ENCODE results near the gene AFF1.
"Not testable (repeated sequence)": the region's sequence is repeated elsewhere in the genome, so short reads cannot be mapped to it uniquely, and the experiment has no call there.

Gene AFF1

DNA sequence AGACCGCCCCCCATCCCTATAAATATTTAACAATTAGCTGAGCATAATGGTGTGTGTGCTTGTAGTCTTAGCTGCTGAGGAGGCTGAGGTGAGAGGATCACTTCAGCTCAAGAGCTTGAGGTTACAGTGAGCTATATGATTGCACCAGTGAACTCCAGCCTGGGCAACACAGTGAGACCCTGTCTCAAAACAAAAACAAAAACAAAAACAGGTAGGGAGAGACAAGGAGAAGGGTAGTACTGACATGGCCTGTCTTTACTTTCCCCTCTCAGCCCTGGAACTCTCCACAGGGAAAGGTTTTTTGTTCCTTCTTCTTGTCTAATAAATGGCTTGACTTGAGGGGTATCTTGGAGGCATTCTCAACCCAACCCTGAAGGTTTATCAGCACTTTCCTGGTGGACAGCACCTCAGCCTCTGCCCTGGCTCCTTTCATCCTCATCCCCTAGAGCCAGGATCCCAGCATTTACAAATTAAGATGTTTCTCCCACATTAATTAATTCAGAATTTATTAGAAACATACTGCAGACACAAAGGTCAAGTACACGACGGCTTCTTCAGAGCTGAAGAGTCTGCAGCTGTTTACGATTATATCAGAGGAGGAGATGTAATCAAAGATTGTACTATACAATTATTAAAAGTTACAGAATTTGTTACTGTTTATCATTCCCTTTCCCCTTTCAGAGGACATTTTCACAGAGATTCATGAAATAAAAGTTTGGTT, 131.8 kb downstream of the AFF1 start:
- no peak for DNase-seq

DNA sequence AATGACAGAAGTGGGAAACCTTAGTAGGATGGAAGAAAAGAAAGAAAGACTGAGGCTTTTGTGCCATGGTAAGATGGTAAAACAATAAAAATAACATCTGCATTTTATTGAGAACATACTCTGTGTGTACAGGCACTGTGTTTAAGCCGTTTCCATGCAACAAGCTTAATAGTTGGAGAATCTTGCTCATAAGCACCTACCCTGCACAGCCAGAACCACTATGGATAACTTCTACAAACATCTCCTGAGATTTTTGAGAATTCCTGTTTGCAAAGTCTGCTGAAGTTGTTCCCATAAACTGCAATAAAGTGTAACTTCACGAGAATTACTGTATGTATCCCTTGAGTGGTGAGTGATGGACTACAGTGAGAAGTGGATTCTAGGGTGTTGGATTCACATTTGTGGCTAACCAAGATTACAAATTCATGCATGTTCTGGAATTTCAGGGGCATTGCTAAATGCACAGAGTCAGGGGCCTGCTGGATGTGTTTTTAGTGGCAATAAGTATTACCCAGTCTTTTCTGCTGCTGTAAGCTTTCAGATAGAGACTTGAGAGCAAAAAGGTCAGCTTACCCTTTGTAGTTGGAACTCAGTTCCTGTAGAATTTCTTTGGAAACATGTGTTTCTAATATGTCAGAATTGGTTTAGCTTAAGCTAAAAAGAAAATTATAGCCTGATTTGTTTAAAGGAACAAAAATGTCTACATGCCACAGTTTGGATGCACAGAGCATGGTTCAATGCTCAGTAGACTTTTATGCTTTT, 132.5 kb downstream of the AFF1 start:
- DNase-seq = no peak

- no peak for DNase-seq
Observed at GRCh38 chr4:87068583-87069021, 133.8 kb downstream of the AFF1 start.

GRCh38 chr4:87069037-87069742, 134.4 kb downstream of the AFF1 start:
- DNase-seq = no peak

DNA sequence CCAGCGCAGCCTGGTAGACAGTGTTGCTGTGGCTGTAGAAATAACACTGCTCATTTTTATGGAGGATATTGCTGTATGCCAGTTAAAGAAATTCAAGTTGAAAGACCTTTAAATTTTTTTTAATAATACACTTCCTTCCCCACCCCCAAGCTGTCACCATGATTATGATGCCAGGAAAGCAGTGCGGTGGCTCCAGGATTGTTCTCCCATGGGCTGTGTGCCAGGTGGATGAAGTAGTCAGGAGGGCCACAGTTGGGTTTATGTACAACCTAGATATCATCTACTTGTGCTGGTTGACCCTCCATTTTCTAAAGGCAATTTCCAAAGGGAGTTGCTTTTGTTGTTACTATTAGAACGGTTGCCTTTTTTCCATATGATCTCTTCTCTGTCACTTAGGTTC, 136.6 kb downstream of the AFF1 start:
- DNase-seq = no peak

GRCh38 chr4:87072545-87072944, 137.7 kb downstream of the AFF1 start:
- not testable (repeated sequence) for DNase-seq

- peak; percentile 44 to 50 for DNase-seq
Observed at GRCh38 chr4:87073199-87074120, 138.6 kb downstream of the AFF1 start.

- DNase-seq = no peak
Observed at GRCh38 chr4:87074121-87074488, 139.3 kb downstream of the AFF1 start.

DNA sequence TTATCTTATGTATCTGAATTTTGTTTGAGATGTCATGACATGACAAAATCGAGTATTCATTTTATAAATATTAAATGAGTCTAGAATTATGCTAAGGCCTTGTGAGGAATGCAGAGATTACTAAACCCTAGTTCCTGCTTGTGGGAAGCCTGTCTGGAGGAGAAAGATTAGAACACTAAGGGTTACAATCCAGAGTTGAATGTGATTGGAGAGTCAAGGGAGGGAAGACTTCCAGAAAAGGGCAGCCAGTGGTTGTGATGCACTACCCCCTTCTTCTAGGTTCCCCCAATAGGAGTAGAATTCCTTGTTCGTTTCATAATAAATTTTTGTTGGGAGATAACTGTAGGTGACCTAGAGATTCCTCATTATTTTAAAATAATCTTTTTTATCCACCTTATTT, 141.1 kb downstream of the AFF1 start:
- DNase-seq = no peak

DNA sequence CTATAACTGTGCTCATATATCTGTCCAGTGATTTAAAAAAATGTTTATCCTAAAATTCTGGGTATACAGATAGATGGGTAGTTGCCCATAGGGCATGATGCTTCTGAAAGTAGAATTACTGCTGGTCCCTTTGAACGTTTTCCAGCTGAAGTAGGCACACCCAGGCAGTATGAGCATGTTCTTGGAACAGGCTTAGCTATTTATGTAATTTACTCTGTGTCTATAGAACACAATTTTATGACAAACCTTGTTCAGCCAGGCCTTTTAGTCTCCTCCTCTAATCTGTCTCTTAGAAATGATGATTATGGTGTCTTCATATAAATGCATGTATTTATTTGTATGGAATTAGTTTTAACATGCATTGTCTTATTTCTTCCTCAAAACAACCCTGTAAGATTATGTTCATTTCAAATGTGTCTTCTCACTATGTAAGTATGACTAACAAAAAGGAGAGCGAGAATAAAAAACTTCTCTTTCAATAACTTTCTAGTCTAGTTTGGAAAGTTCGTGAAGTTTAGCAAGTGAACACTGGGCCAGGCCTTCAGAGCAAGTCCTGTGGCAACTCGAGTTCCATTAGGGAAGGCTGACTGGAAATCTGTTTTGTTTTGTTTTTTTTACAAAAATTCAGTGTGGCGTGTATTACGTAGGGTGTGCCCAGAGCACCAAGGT, 142.0 kb downstream of the AFF1 start:
- DNase-seq = no peak

DNA sequence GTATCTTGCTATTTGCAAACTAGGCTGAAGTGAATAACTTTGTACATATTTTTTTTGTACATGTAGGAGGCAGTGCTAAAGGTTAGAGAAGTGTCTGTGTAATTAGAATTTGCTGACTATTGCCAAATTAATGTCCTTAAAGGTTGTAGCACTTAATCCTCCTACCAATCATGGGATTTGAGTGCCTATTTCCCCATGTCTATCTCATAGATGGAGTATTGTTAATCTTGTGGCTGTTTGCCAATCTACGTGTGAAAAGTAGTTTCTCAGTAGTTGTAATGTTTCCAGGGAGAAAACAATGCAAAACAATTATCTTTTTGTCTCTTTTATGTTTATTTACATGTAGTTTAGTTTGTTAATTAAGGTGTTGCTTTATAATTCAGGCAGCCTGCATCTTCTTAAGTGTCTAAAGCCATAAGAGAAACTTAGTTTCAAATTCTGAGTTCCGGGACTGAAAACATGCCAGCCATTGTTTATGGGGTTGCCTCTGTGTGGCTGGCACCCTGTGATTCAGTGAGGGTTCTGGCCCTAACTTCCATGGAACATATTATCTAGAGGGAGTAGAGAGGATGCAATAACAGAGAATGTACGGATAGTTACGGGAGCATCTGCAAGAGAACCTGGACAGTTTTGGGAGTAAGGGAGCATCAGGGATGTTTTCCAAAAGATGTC, 143.2 kb downstream of the AFF1 start:
- DNase-seq = no peak

DNA sequence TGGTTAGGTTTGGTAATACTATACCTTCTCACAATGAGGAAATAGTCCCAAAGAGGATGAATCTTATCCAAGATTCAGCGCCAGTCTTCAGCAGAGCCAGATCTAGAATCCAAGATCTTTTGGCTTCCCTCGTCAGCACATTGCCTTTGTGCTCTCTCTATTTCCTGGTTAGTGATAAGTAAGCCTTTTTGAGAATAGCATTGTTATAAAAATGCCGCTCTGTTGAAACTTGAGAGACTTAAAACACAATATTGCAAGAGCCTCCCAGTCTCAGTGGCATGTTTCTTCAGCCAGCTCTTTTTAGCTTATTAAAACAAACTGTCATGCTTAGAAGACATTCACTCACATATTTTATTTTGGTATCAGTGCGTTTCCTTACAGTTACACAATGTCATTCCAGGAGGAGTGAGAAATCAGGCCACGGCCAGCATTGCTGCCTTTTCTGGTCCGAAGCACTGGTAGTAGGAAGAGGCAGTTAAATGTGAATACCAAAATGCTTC, 144.2 kb downstream of the AFF1 start:
- DNase-seq = no peak

DNA sequence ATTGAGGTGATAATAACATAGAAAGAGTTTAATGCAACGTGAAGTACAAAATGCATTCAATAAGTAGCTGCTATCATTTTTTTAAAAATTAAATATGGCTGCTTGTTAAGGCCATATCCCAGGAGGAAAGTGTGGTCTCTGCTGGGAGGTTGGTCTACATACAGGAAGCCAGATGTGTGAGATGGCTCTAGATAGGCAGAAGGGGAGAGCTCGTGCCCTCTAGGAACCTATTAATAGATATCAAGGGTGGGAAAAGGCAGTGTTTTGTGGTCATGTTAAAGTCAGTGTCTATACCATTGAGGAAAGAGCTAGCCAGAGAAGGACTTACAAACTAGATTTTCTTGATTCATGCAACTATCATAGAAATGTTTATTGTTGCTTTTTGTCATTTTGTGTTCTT, 145.2 kb downstream of the AFF1 start:
- no peak for DNase-seq

DNA sequence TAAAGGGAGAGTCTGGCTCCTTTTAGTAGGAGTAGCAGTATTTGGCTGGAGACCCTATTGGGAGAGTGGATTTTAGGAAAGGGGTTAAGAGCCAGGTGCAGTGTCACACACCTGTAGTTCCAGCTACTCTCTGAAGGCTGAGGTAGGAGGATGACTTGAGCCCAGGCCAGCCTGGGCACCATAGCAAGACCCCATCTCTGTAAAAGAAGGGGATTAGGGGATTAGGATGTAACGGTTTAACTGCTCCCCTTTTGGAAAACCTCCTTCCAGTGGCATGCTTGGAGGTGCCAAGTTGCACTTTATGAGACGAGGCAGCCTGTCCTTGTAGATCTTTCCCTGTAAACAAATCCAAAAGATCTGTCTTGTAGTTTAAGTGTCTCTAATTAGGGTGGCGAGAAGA, 145.7 kb downstream of the AFF1 start:
- DNase-seq = no peak

GRCh38 chr4:87081826-87082225, 147.0 kb downstream of the AFF1 start:
- DNase-seq = no peak

DNA sequence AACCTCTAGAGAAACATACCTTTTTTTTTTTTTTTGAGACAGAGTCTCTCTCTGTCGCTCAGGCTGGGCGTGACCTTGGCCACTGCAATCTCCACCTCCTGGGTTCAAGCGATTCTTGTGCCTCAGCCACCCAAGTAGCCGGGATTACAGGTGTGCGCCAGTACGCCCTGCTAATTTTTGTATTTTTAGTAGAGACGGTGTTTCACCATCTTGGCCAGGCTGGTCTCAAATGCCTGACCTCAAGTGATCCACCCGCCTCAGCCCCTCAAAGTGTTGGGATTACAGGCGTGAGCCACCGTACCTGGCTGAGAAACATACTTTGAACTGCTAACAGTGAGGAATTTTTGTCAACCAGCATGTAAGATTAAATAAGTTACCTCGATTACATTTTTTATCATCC, 150.9 kb downstream of the AFF1 start:
- not testable (repeated sequence) for DNase-seq

- DNase-seq = no peak
Observed at GRCh38 chr4:87086143-87086805, 151.5 kb downstream of the AFF1 start.

DNA sequence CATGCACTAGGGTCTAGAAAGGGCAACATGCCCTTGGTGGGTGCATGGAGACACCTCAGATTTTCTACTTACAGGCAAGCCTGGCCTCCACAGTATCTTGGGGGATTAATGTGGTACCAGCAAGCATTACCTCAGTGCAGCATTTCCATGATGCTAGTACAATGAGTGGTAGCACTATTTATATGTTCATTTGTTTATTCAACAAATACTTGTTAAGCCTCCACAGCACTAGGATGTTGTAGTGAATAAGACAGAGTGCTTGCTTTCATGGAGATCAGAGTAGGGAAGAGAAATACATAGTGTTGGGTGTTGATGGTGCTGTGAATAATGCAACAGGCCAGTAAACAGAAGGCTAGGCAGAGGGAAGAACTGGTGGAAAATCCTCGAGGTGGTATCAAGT, 152.2 kb downstream of the AFF1 start:
- no peak for DNase-seq

DNA sequence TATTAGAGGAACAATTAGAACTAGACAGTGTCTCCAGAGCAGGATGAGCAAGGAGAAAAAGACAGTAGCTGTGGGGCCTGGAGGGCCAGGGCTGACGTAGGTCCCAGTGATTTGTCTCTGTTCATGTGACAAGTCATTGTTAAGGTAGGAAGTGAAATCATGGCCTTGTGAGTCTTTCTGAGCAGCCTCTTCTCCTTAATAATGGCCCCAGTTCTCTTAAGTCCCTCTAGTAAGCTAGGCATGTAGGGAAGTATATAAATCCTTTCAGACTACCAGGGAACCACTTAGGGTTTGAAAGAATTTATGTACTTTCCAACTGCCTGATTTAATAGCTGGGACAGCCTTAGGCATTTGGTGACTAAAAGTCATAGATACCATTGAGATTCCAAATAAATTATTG, 152.6 kb downstream of the AFF1 start:
- DNase-seq = peak; percentile 64 to 71

GRCh38 chr4:87088186-87088585, 153.4 kb downstream of the AFF1 start:
- DNase-seq = no peak

- DNase-seq = no peak
Observed at GRCh38 chr4:87089368-87089767, 154.6 kb downstream of the AFF1 start.

Data from inflammatory macrophage (primary cell).